ENCODE data around the gene PAGE2.

PAGE2 gene

GRCh38 chrX:55123900-55124299 lies 35.1 kb downstream of the PAGE2 start:
- no peaks in the 10 kb centered on the region for H3K36me3 ChIP-seq (ENCODE audit: insufficient read depth)
- no peak overlapping the region for H3K27ac ChIP-seq
- no peak for TF ChIP-seq CTCF (conservative IDR thresholded peaks at IDR 0.05; ENCODE audit: low read depth, low read length)
- no peak overlapping the region for H3K4me3 ChIP-seq (IDR thresholded peaks at IDR 0.05; ENCODE audit: insufficient read depth, low read depth, low read length)
- H3K79me2 ChIP-seq (ENCODE audit: insufficient read depth, low read depth): no peaks in the 10 kb centered on the region
- no peaks in the 10 kb centered on the region for H3K27me3 ChIP-seq (ENCODE audit: insufficient read depth, low read depth)
- H3K9ac ChIP-seq: no peak overlapping the region
- H3K4me2 ChIP-seq: no peak overlapping the region
- no peaks in the 10 kb centered on the region for H4K20me1 ChIP-seq (ENCODE audit: insufficient read depth)
- H2AFZ ChIP-seq (ENCODE audit: low read depth): no peak overlapping the region
- H3K4me1 ChIP-seq (ENCODE audit: low read depth, poor library complexity, severe bottlenecking): no peaks in the 10 kb centered on the region

GRCh38 chrX:55127692-55128091 lies 38.9 kb downstream of the PAGE2 start:
- H4K20me1 ChIP-seq (ENCODE audit: insufficient read depth): no peaks in the 10 kb centered on the region
- no peak overlapping the region for H2AFZ ChIP-seq (ENCODE audit: low read depth)
- H3K9ac ChIP-seq: no peak overlapping the region
- no peaks in the 10 kb centered on the region for H3K27me3 ChIP-seq (ENCODE audit: insufficient read depth, low read depth)
- H3K79me2 ChIP-seq (ENCODE audit: insufficient read depth, low read depth): no peaks in the 10 kb centered on the region
- H3K4me2 ChIP-seq: no peak overlapping the region
- no peak overlapping the region for H3K4me3 ChIP-seq (IDR thresholded peaks at IDR 0.05; ENCODE audit: insufficient read depth, low read depth, low read length)
- no peak for TF ChIP-seq CTCF (conservative IDR thresholded peaks at IDR 0.05; ENCODE audit: low read depth, low read length)
- no peaks in the 10 kb centered on the region for H3K36me3 ChIP-seq (ENCODE audit: insufficient read depth)
- H3K4me1 ChIP-seq (ENCODE audit: low read depth, poor library complexity, severe bottlenecking): no peaks in the 10 kb centered on the region
- no peak overlapping the region for H3K27ac ChIP-seq

- no peaks in the 10 kb centered on the region for H3K27me3 ChIP-seq (ENCODE audit: insufficient read depth, low read depth)
- TF ChIP-seq CTCF (conservative IDR thresholded peaks at IDR 0.05; ENCODE audit: low read depth, low read length): no peak
- no peak overlapping the region for H3K9ac ChIP-seq
- H4K20me1 ChIP-seq (ENCODE audit: insufficient read depth): no peaks in the 10 kb centered on the region
- no peaks in the 10 kb centered on the region for H3K4me1 ChIP-seq (ENCODE audit: low read depth, poor library complexity, severe bottlenecking)
- no peak overlapping the region for H3K27ac ChIP-seq
- H3K79me2 ChIP-seq (ENCODE audit: insufficient read depth, low read depth): no peaks in the 10 kb centered on the region
- no peak overlapping the region for H2AFZ ChIP-seq (ENCODE audit: low read depth)
- H3K4me3 ChIP-seq (IDR thresholded peaks at IDR 0.05; ENCODE audit: insufficient read depth, low read depth, low read length): no peak overlapping the region
- H3K36me3 ChIP-seq (ENCODE audit: insufficient read depth): no peaks in the 10 kb centered on the region
- H3K4me2 ChIP-seq: no peak overlapping the region
Measured at GRCh38 chrX:55129361-55129760, 40.5 kb downstream of the PAGE2 start.

- Histone ChIP-seq H3K27ac (no peak overlapping the region), H2AFZ (ENCODE audit: low read depth) (no peak overlapping the region), H4K20me1 (ENCODE audit: insufficient read depth) (no peaks in the 10 kb centered on the region), H3K79me2 (ENCODE audit: insufficient read depth, low read depth) (no peaks in the 10 kb centered on the region), H3K27me3 (ENCODE audit: insufficient read depth, low read depth) (no peaks in the 10 kb centered on the region), H3K4me2 (no peak overlapping the region), H3K36me3 (ENCODE audit: insufficient read depth) (no peaks in the 10 kb centered on the region), H3K4me3 (IDR thresholded peaks at IDR 0.05; ENCODE audit: insufficient read depth, low read depth, low read length) (no peak overlapping the region), H3K9ac (no peak overlapping the region), H3K4me1 (ENCODE audit: low read depth, poor library complexity, severe bottlenecking) (no peaks in the 10 kb centered on the region)
- no peak for TF ChIP-seq CTCF (conservative IDR thresholded peaks at IDR 0.05; ENCODE audit: low read depth, low read length)
Measured at GRCh38 chrX:55130481-55130880, 41.7 kb downstream of the PAGE2 start.

- no peak for TF ChIP-seq CTCF (conservative IDR thresholded peaks at IDR 0.05; ENCODE audit: low read depth, low read length)
- no peak overlapping the region for H3K9ac ChIP-seq
- no peaks in the 10 kb centered on the region for H3K27me3 ChIP-seq (ENCODE audit: insufficient read depth, low read depth)
- H3K4me1 ChIP-seq (ENCODE audit: low read depth, poor library complexity, severe bottlenecking): no peaks in the 10 kb centered on the region
- no peak overlapping the region for H3K4me3 ChIP-seq (IDR thresholded peaks at IDR 0.05; ENCODE audit: insufficient read depth, low read depth, low read length)
- no peaks in the 10 kb centered on the region for H3K79me2 ChIP-seq (ENCODE audit: insufficient read depth, low read depth)
- no peaks in the 10 kb centered on the region for H4K20me1 ChIP-seq (ENCODE audit: insufficient read depth)
- H2AFZ ChIP-seq (ENCODE audit: low read depth): no peak overlapping the region
- no peak overlapping the region for H3K4me2 ChIP-seq
- no peaks in the 10 kb centered on the region for H3K36me3 ChIP-seq (ENCODE audit: insufficient read depth)
- no peak overlapping the region for H3K27ac ChIP-seq
Measured at GRCh38 chrX:55132416-55132815, 43.6 kb downstream of the PAGE2 start.

Data from KMS-11 (cell line).